ENCODE measurements around the gene DYNC1I1. TPM values are rescaled to one million over a fixed set of nuclear protein-coding genes. Genes with fewer than 3 reads are reported as not detected.

DYNC1I1 gene
- total and polyA plus RNA-seq, 2 experiments from 2014 or later = 1.4 to 4.1 TPM

- TF ChIP-seq REST (IDR thresholded peaks at IDR 0.05; ENCODE audit: unreplicated experiment) = no peak
Observed at GRCh38 chr7:95897557-95898251, 125.3 kb downstream of the DYNC1I1 start (continued).

GRCh38 chr7:95899919-95900513, 127.7 kb downstream of the DYNC1I1 start:
- Mint-ChIP-seq H3K27ac (no peak overlapping the region), H3K36me3 (ENCODE audit: low read depth) (no peaks in the 10 kb centered on the region)
- no peak overlapping the region for H3K4me2 ChIP-seq

GRCh38 chr7:95901006-95901405, 128.7 kb downstream of the DYNC1I1 start:
- H3K27ac ChIP-seq (ENCODE audit: low read depth) = no peak overlapping the region
- peaks cover 24% of the 10 kb centered on the region for H3K4me1 Mint-ChIP-seq
- TF ChIP-seq STAT1 (IDR thresholded peaks at IDR 0.05; ENCODE audit: unreplicated experiment) (no peak), REST (IDR thresholded peaks at IDR 0.05; ENCODE audit: unreplicated experiment) (no peak), CREB1 (CRISPR knock-in tag; IDR thresholded peaks at IDR 0.05; ENCODE audit: low read depth) (no peak), NANOG (IDR thresholded peaks at IDR 0.05; ENCODE audit: borderline replicate concordance) (no peak), EZH2phosphoT487 (IDR thresholded peaks at IDR 0.05; ENCODE audit: unreplicated experiment) (no peak), EZH2 (IDR thresholded peaks at IDR 0.05; ENCODE audit: low read depth, unreplicated experiment) (no peak)

More at GRCh38 chr7:95899919-95900513, 127.7 kb downstream of the DYNC1I1 start:
- TF ChIP-seq CREB1 (CRISPR knock-in tag; IDR thresholded peaks at IDR 0.05; ENCODE audit: low read depth) (no peak), CTCF (conservative IDR thresholded peaks at IDR 0.05; ENCODE audit: low read depth in 2 of 2) (peak; percentile 39 to 63; a peak in 3 of 4 replicates)
- Histone ChIP-seq H3K4me1 (ENCODE audit: insufficient read depth) (peaks cover 13% of the 10 kb centered on the region; the same call in 1 of the 2 replicates), H3K27ac (ENCODE audit: low read depth) (no peak overlapping the region), H4K20me1 (replicated peaks; ENCODE audit: insufficient read depth) (no peaks in the 10 kb centered on the region), H3K36me3 (ENCODE audit: insufficient read depth) (no peaks in the 10 kb centered on the region), H3K27me3 (ENCODE audit: insufficient read depth) (no peaks in the 10 kb centered on the region), H3K79me2 (replicated peaks; ENCODE audit: insufficient read depth) (no peaks in the 10 kb centered on the region), H3K9me2 (ENCODE audit: insufficient read depth) (no peaks in the 10 kb centered on the region), H3K4me3 (no peak overlapping the region), H2AFZ (no peak overlapping the region; the same call in 1 of the 2 replicates), H3F3A (replicated peaks; ENCODE audit: low read depth) (no peaks in the 10 kb centered on the region)
- no peaks in the 10 kb centered on the region for H3K9me3 Mint-ChIP-seq
- no peak overlapping the region for H3K4me3 Mint-ChIP-seq
- peak; percentile 56 for DNase-seq (ENCODE audit: low spot score)
- H3K4me1 Mint-ChIP-seq = peaks cover 24% of the 10 kb centered on the region
- no peaks in the 10 kb centered on the region for H3K27me3 Mint-ChIP-seq (ENCODE audit: insufficient read depth, low read depth, poor library complexity)
- ATAC-seq = peak; percentile 93

More at GRCh38 chr7:95901006-95901405, 128.7 kb downstream of the DYNC1I1 start:
- Mint-ChIP-seq H3K36me3 (ENCODE audit: low read depth) (no peaks in the 10 kb centered on the region), H3K27me3 (ENCODE audit: insufficient read depth, low read depth, poor library complexity) (no peaks in the 10 kb centered on the region), H3K27ac (no peak overlapping the region), H3K9me3 (no peaks in the 10 kb centered on the region), H3K4me3 (no peak overlapping the region)
- H3K4me3 ChIP-seq = no peak overlapping the region
- H3K4me1 ChIP-seq (ENCODE audit: insufficient read depth) = peaks cover 16% of the 10 kb centered on the region
- no peaks in the 10 kb centered on the region for H3K79me2 ChIP-seq (replicated peaks; ENCODE audit: insufficient read depth)
- no peaks in the 10 kb centered on the region for H3K9me2 ChIP-seq (ENCODE audit: insufficient read depth)
- H3K4me2 ChIP-seq = no peak overlapping the region
- no peaks in the 10 kb centered on the region for H3K36me3 ChIP-seq (ENCODE audit: insufficient read depth)
- DNase-seq (ENCODE audit: low spot score) (no peak), ATAC-seq (no peak)
- H4K20me1 ChIP-seq (replicated peaks; ENCODE audit: insufficient read depth) = no peaks in the 10 kb centered on the region
- H2AFZ ChIP-seq = no peak overlapping the region
- no peaks in the 10 kb centered on the region for H3K27me3 ChIP-seq (ENCODE audit: insufficient read depth)
- H3F3A ChIP-seq (replicated peaks; ENCODE audit: low read depth) = no peaks in the 10 kb centered on the region

Measured in GM23338 (cell line).